HPDE6-E6E7 (cell line): Measurements from ENCODE around the gene DDAH1.

Experiments used
- DNase-seq: peaks from one replicate; pipeline ENCODE4 v3.0.0; 2011; ENCODE audit warnings: missing footprints; ENCODE audit errors: extremely low spot score

Gene DDAH1

DNA sequence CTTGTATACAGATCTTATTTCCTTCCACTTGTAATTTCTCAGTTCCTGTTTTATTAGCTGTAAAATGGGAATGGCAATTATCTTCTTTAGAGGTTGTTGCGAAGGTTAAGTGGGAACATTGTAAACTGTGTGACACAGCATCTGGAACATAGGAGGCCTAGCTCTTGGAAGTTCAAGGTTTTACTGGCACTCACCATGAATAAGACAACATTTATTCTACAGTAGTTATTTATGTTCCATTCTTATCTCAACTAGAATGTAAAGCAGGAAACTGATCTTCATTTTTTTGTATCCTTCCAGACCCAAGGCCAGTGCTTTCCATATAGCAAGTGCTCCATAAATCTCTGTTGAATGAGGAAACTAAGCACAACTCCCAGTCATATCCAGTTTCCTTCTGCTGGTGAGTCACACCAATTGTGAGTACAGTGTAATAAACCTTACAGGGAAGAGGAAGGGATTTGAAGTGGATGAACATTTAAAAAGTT, 189.9 kb downstream of the DDAH1 start:
- DNase-seq = no peak

DNA sequence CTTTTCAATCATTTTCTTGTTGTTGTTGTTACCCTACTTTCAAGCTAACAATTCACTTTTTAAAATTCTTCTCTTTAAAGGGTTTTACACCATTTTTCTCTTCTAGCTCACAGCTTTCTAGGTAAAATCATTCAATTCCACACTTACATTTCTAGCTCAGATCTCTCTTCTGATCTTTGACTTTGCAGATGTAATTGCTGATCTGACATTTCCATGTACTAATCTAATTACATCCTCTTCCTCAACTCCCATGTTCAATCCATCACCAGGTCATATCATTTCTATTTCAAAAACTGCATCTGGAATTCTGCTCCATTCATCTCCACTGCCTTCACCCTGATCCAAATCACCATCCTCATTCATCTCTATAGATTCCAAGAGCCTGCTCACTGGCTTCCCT, 191.6 kb downstream of the DDAH1 start:
- no peak for DNase-seq

DNA sequence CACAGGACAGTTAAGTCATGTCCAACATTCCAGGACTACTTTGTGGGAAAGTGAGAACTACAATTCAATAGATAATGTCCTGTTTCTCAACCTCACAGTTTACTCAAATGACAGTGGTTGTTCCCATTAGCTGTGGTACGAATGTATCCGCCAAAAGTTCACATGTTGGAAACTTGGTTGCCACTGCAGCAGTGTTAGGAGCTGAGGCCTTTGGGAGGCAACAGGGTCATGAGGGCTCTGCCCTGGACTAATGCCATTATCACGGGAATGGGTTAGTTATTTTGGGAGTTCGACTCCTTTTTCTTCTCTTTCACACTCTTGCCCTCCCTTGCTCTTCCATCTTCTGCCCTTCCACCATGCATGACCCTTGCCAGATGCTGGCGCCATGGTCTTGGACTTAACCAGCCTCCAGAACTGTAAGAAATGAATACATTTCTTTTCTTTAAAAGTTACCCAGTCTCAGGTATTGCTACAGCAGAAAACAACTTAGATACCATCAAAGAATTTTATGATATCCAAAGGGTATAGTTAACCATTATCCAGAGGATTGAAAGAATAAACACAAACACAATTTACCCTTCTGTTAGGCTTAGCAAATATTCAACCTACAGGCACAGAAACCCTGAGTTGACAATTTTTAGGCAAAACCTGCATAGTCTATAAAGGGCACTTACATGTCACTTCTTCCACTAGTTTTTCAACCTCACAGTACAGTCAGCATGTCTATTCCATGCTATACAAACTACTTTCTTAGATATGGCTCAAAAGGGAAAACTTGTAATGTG, 196.0 kb downstream of the DDAH1 start:
- no peak for DNase-seq
